ENCODE measurements around the gene MAEL. TPM values are rescaled to one million over a fixed set of nuclear protein-coding genes. Genes with fewer than 3 reads are reported as not detected.

MAEL gene
- total RNA-seq, 1 experiment from 2014 or later = not detected

DNA sequence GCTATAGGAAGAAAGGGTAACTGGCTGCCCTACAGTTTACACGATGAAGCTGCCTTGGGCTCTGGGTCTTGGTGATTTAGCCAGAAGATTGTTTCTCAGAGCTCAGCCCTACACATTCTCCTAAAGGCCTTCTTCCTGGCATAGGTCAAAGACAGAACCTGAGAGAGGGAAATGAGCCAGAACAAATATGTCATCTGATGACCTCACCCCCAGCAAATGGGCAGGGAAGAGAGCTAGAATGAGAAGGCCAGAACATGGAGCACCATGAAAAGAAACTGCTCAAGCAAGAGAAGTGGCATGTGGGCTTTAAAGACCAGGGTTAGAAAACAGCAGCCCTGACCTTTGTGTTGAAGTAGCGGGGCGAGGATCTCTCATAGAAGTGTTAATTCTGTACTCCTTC is 8.3 kb upstream of the MAEL start:
- Histone ChIP-seq H3K79me2 (ENCODE audit: insufficient read depth, low read length) (no peaks in the 10 kb centered on the region), H2BK120ac (ENCODE audit: low read depth, low read length, poor library complexity, severe bottlenecking) (no peak overlapping the region), H2BK20ac (ENCODE audit: low read depth, low read length, poor library complexity, severe bottlenecking) (no peak overlapping the region), H3K9me3 (ENCODE audit: control insufficient read depth, low read depth, low read length) (no peaks in the 10 kb centered on the region), H3K9ac (ENCODE audit: extremely low read depth, insufficient read length, low read length) (no peak overlapping the region), H4K8ac (replicated peaks; ENCODE audit: insufficient read length, low read depth, low read length) (no peak overlapping the region), H2BK15ac (ENCODE audit: low read depth, low read length) (no peak overlapping the region), H2AFZ (ENCODE audit: low read length) (no peak overlapping the region), H3K4me2 (ENCODE audit: insufficient read depth, insufficient read length, low read length) (no peak overlapping the region), H3K79me1 (ENCODE audit: insufficient read depth, low read depth, low read length, poor library complexity, severe bottlenecking) (no peaks in the 10 kb centered on the region), H3K4me1 (ENCODE audit: insufficient read depth, low read length) (no peaks in the 10 kb centered on the region), H3K27me3 (ENCODE audit: insufficient read depth, low read length) (peaks cover 16% of the 10 kb centered on the region; the same call in 1 of the 2 replicates), H3K18ac (ENCODE audit: insufficient read length, low read depth, low read length) (no peak overlapping the region), H3K23ac (ENCODE audit: insufficient read length, low read depth, low read length) (no peak overlapping the region), H3T11ph (ENCODE audit: low read length) (no peak overlapping the region), H2BK5ac (ENCODE audit: insufficient read length, low read length) (no peak overlapping the region), H4K91ac (ENCODE audit: insufficient read length, low read depth, low read length) (no peak overlapping the region), H4K20me1 (ENCODE audit: control insufficient read depth, insufficient read depth, insufficient read length) (no peaks in the 10 kb centered on the region), H2BK12ac (ENCODE audit: insufficient read length, low read depth, low read length) (no peak overlapping the region), H4K5ac (ENCODE audit: insufficient read length, low read depth, low read length) (no peak overlapping the region), H3K23me2 (ENCODE audit: insufficient read length, low read depth, low read length, poor library complexity, severe bottlenecking) (no peaks in the 10 kb centered on the region), H2AK5ac (ENCODE audit: insufficient read length, low read length) (no peak overlapping the region), H3K56ac (ENCODE audit: insufficient read length, low read depth, low read length) (no peak overlapping the region), H3K27ac (ENCODE audit: insufficient read length, low read depth, low read length) (no peak overlapping the region), H3K14ac (ENCODE audit: insufficient read depth, low read length) (no peak overlapping the region), H3K4ac (ENCODE audit: low read depth, low read length) (no peak overlapping the region)
- peaks cover 0 to 2% of the 10 kb centered on the region in 2 experiments; a peak in 1 of 4 replicates for H3K4me1 Mint-ChIP-seq
- no CpG with 5 or more reads among the region's 3 CpGs for WGBS (ENCODE audit: extremely low coverage, insufficient read length, low lambda C conversion rate)
- DNase-seq = no peak
- no peak overlapping the region for H3K4me3 Mint-ChIP-seq
- no peak overlapping the region for H3K27ac Mint-ChIP-seq
- no peaks in the 10 kb centered on the region for H3K9me3 Mint-ChIP-seq
- peaks cover 45% of the 10 kb centered on the region for H3K27me3 Mint-ChIP-seq (ENCODE audit: low read depth)
- TF ChIP-seq, protein P1, sequence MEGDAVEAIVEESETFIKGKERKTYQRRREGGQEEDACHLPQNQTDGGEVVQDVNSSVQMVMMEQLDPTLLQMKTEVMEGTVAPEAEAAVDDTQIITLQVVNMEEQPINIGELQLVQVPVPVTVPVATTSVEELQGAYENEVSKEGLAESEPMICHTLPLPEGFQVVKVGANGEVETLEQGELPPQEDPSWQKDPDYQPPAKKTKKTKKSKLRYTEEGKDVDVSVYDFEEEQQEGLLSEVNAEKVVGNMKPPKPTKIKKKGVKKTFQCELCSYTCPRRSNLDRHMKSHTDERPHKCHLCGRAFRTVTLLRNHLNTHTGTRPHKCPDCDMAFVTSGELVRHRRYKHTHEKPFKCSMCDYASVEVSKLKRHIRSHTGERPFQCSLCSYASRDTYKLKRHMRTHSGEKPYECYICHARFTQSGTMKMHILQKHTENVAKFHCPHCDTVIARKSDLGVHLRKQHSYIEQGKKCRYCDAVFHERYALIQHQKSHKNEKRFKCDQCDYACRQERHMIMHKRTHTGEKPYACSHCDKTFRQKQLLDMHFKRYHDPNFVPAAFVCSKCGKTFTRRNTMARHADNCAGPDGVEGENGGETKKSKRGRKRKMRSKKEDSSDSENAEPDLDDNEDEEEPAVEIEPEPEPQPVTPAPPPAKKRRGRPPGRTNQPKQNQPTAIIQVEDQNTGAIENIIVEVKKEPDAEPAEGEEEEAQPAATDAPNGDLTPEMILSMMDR (conservative IDR thresholded peaks at IDR 0.05) = no peak
- no peaks in the 10 kb centered on the region for H3K36me3 Mint-ChIP-seq (ENCODE audit: insufficient read depth in 1 of 3, low read depth in 3 of 3)

Measured in H9 (cell line).